GM12801 (cell line): Measurements from ENCODE around the gene CSNK2A1.

Experiments used
- CTCF ChIP-seq: IDR thresholded peaks from one replicate; pipeline ENCODE4 v1.5.1; 2011; ENCODE audit warnings: control low read depth; ENCODE audit not compliant: insufficient read length; ENCODE audit errors: extremely low read depth

Gene CSNK2A1

GRCh38 chr20:530321-530720 is 13.3 kb downstream of the CSNK2A1 start:
- TF ChIP-seq CTCF = no peak

- TF ChIP-seq CTCF = no peak
Measured at GRCh38 chr20:528923-529604, 14.5 kb downstream of the CSNK2A1 start.

- TF ChIP-seq CTCF = no peak
Measured at GRCh38 chr20:527571-527886, 16.1 kb downstream of the CSNK2A1 start.

GRCh38 chr20:521860-522259 is 21.7 kb downstream of the CSNK2A1 start:
- TF ChIP-seq CTCF = no peak

GRCh38 chr20:519999-520398 is 23.6 kb downstream of the CSNK2A1 start:
- no peak for TF ChIP-seq CTCF

- TF ChIP-seq CTCF = no peak
Measured at GRCh38 chr20:517221-517620, 26.4 kb downstream of the CSNK2A1 start.

- no peak for TF ChIP-seq CTCF
Measured at GRCh38 chr20:516799-517198, 26.8 kb downstream of the CSNK2A1 start.
